ENCODE results near the gene IL17RD. TPM values are rescaled to one million over a fixed set of nuclear protein-coding genes. Genes with fewer than 3 reads are reported as not detected.
"Not testable (repeated sequence)": the region's sequence is repeated elsewhere in the genome, so short reads cannot be mapped to it uniquely, and the experiment has no call there.

Gene IL17RD
- total and polyA plus RNA-seq, 10 of the 15 experiments (the other 5 are each of a cell fraction or from before 2014, with no cell fraction given), result 0.01 to 0.08 (median 0.04) TPM; not detected in 3

GRCh38 chr3:57085211-57085610 is 79.9 kb downstream of the IL17RD start (continued):
- no peak for TF ChIP-seq EZH2 (IDR thresholded peaks at IDR 0.05; ENCODE audit: borderline replicate concordance, control insufficient read depth, low read depth, low read length)
- TF ChIP-seq SREBF1 (IDR thresholded peaks at IDR 0.05; ENCODE audit: low read length), result no peak
- no peak for TF ChIP-seq CHD4 (IDR thresholded peaks at IDR 0.05)
- no peak for TF ChIP-seq BHLHE40 (IDR thresholded peaks at IDR 0.05; ENCODE audit: borderline replicate concordance in 1 of 2, low read depth in 2 of 2, low read length in 1 of 2)
- TF ChIP-seq MAX (IDR thresholded peaks at IDR 0.05; ENCODE audit: low read depth, low read length), result no peak
- no peak for TF ChIP-seq RCOR1 (conservative IDR thresholded peaks at IDR 0.05; ENCODE audit: low read depth, low read length)

GRCh38 chr3:57083266-57083995 is 81.7 kb downstream of the IL17RD start:
- ChIA-PET SMC1A (ENCODE audit: uncharacterized antibody, unreplicated experiment) (interaction anchor here (1.7 kb wide), 1 partner anchor 10 kb away, joined by 4 read pairs; no protein-coding TSS in a partner anchor), RAD21 (ENCODE audit: unreplicated experiment) (interaction anchor here (0.7 kb wide), 1 partner anchor 121 kb away, joined by 3 read pairs; no protein-coding TSS in a partner anchor)
- H4K20me1 ChIP-seq (ENCODE audit: control insufficient read depth, insufficient read depth); ATAC-seq; H3K27ac ChIP-seq (ENCODE audit: control insufficient read depth, insufficient read depth); H3K4me1 ChIP-seq (ENCODE audit: control insufficient read depth, insufficient read depth, low read length); H3K79me2 ChIP-seq (ENCODE audit: control insufficient read depth, insufficient read depth, low read length); H3K27me3 ChIP-seq (replicated peaks in 1 of 2; ENCODE audit: control insufficient read depth in 2 of 2, insufficient read depth in 2 of 2, low read length in 1 of 2); DNase-seq (ENCODE audit: low read depth, low spot score); H3K9ac ChIP-seq (ENCODE audit: control insufficient read depth, insufficient read depth, low read length); H3K4me3 ChIP-seq; FAIRE-seq; H3K9me3 ChIP-seq (replicated peaks; ENCODE audit: control insufficient read depth, insufficient read depth, low read length); H2AFZ ChIP-seq (ENCODE audit: control insufficient read depth, low read depth, low read length); BruUV-seq (replicated peaks); POLR2A ChIA-PET; CTCF ChIA-PET; intact Hi-C loops (cut with micrococcal nuclease; ENCODE audit: unreplicated experiment); H3K4me2 ChIP-seq (ENCODE audit: control insufficient read depth, insufficient read depth); H3K36me3 ChIP-seq (ENCODE audit: control insufficient read depth in 2 of 2, insufficient read depth in 2 of 2, low read length in 1 of 2); in situ Hi-C loops (cut with MboI): not testable (repeated sequence)
- TF ChIP-seq IKZF2 (IDR thresholded peaks at IDR 0.05), result peak in 1 of 2 experiments; percentile 28; a peak in 1 of 4 replicates
- peak; percentile 63; the same call in 1 of the 2 replicates for TF ChIP-seq IKZF1 (conservative IDR thresholded peaks at IDR 0.05)
- WGBS (ENCODE audit: insufficient coverage, insufficient replicate concordance, low lambda C conversion rate, missing lambda C conversion rate), result 50% methylated on average over 13 of the region's 16 CpGs

Measured in GM12878 (cell line).